ENCODE data around the gene RPUSD1. TPM values are rescaled to one million over a fixed set of nuclear protein-coding genes. Genes with fewer than 3 reads are reported as not detected.

The RPUSD1 gene
- total and polyA plus RNA-seq, 2 of the 13 experiments (the other 11 are each of a cell fraction or from before 2014, with no cell fraction given): 13.1 to 26.2 TPM

GRCh38 chr16:824194-824593 lies 36.0 kb upstream of the RPUSD1 start:
- in situ Hi-C loops (cut with HindIII; ENCODE audit: extremely low pct_ligation_motif_present, low pct_unique_long_range_greater_than_20kb): loop anchor here (25.0 kb wide), 1 partner anchor 388 kb away; no protein-coding TSS in a partner anchor
- CTCF ChIA-PET (ENCODE audit: low intra/inter-chr PET ratio, low total read pairs): no interaction called here

More at GRCh38 chr16:824194-824593, 36.0 kb upstream of the RPUSD1 start:
- Histone ChIP-seq H3K9me3 (ENCODE audit: low read length) (no peaks in the 10 kb centered on the region), H4K20me1 (ENCODE audit: insufficient read depth, low read length) (no peaks in the 10 kb centered on the region), H3K27me3 (ENCODE audit: control insufficient read depth in 1 of 2, insufficient read depth in 2 of 2, low read length in 2 of 2) (peaks cover 19 to 78% of the 10 kb centered on the region in 2 experiments), H2AFZ (ENCODE audit: low read length) (no peak overlapping the region), H3K4me3 (replicated peaks in 1 of 3; ENCODE audit: insufficient read depth in 1 of 3, low read depth in 2 of 3, low read length in 3 of 3) (no peak overlapping the region), H3K36me3 (replicated peaks in 1 of 2; ENCODE audit: control insufficient read depth in 1 of 2, insufficient read depth in 2 of 2, low read length in 2 of 2) (no peaks in the 10 kb centered on the region), H3K4me1 (ENCODE audit: insufficient read depth, low read length) (no peaks in the 10 kb centered on the region), H3K79me2 (ENCODE audit: insufficient read depth, low read length) (no peaks in the 10 kb centered on the region), H3K9ac (ENCODE audit: insufficient read depth, low read depth, low read length) (no peak overlapping the region), H3K4me2 (ENCODE audit: low read depth, low read length) (no peak overlapping the region), H3K27ac (ENCODE audit: extremely low read length, insufficient read depth, low read length) (no peak overlapping the region)
- FAIRE-seq (no peak), DNase-seq (ENCODE audit: low spot score) (no peak), ATAC-seq (no peak)
- POLR2A ChIA-PET: no interaction called here
- no TSS peak for BruUV-seq (replicated peaks)
- WGBS (ENCODE audit: low lambda C conversion rate): 39% methylated on average over 15 of the region's 22 CpGs
- intact Hi-C loops (cut with micrococcal nuclease; ENCODE audit: unreplicated experiment): no loop called here
- TF ChIP-seq CREBL2 (CRISPR knock-in tag; IDR thresholded peaks at IDR 0.05; ENCODE audit: borderline replicate concordance) (no peak), MYC (CRISPR knock-in tag; IDR thresholded peaks at IDR 0.05; ENCODE audit: borderline replicate concordance) (no peak), ZNF800 (CRISPR knock-in tag; IDR thresholded peaks at IDR 0.05) (no peak), WIZ (CRISPR knock-in tag; IDR thresholded peaks at IDR 0.05) (no peak), MED13 (CRISPR knock-in tag; IDR thresholded peaks at IDR 0.05) (no peak), MLXIP (CRISPR knock-in tag; IDR thresholded peaks at IDR 0.05; ENCODE audit: borderline replicate concordance) (no peak), FOXK1 (CRISPR knock-in tag; IDR thresholded peaks at IDR 0.05; ENCODE audit: borderline replicate concordance, low read depth) (no peak), ZNF34 (CRISPR knock-in tag; IDR thresholded peaks at IDR 0.05; ENCODE audit: borderline replicate concordance) (no peak), ZMYM3 (CRISPR knock-in tag; IDR thresholded peaks at IDR 0.05) (no peak), TFE3 (CRISPR knock-in tag; IDR thresholded peaks at IDR 0.05) (no peak), SALL2 (CRISPR knock-in tag; IDR thresholded peaks at IDR 0.05) (no peak), ZNF30 (CRISPR knock-in tag; IDR thresholded peaks at IDR 0.05) (no peak), ZNF75D (CRISPR knock-in tag; IDR thresholded peaks at IDR 0.05; ENCODE audit: borderline replicate concordance) (no peak), TEF (CRISPR knock-in tag; IDR thresholded peaks at IDR 0.05) (no peak), ZNF672 (CRISPR knock-in tag; IDR thresholded peaks at IDR 0.05) (no peak), RBFOX2 (IDR thresholded peaks at IDR 0.05; ENCODE audit: low read depth, low read length) (no peak), ZNF383 (CRISPR knock-in tag; IDR thresholded peaks at IDR 0.05; ENCODE audit: borderline replicate concordance) (no peak)
